Measurements from ENCODE around the gene SERPINH1. TPM values are rescaled to one million over a fixed set of nuclear protein-coding genes. Genes with fewer than 3 reads are reported as not detected.

The SERPINH1 gene
- total and polyA plus RNA-seq, 2 of the 13 experiments (the other 11 are each of a cell fraction or from before 2014, with no cell fraction given) = 83.6 to 83.8 TPM

DNA sequence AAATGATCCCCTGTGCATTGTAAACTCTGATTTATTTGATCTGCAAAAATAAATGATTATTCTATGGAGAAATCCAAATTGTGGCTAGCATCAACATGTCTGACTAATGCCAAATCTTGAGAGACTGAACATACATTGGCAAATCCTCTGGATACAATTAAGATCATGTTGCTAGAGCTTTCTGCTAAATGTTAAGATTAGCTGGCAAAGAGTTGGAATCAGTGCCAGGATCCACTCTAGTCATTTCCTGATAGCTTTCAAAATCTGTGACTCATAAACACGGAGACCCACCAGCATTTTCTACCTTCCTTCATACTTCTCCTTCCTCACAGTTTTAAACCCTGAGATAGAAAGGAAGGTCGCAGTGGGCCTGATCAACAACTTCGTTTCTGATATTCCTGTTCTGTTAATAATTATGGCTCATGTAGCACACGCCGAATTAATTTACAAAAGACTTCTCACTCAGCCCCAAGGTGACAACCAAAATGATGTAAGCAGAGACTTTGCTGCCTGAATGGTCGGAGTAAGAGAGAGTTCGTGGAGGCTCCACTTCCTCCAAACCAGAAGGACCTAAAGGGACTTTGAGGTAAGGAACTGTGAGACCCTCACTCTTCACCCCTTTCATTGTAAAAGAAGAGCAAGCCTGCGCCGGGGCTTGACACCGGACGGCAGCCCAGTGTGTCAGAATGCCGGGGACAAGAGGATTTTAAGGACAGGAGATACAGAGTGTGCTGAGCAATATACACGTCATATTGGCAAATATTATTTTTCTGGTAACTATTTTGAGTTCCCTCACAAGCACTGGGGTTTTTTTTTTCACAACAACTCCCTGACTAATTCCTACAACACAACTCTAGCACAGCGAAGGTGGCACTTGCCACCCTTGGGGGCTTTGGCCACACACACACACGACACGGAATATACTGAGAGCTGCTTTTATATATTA, 42.0 kb downstream of the SERPINH1 start:
- ATAC-seq (no peak), DNase-seq (ENCODE audit: low spot score) (no peak), FAIRE-seq (no peak)
- 44% methylated on average over 16 of the region's 16 CpGs for WGBS (ENCODE audit: low lambda C conversion rate)
- H3K36me3 ChIP-seq (replicated peaks in 1 of 2; ENCODE audit: control insufficient read depth in 1 of 2, insufficient read depth in 2 of 2, low read length in 2 of 2) = no peaks in the 10 kb centered on the region
- H2AFZ ChIP-seq (ENCODE audit: low read length) = no peak overlapping the region
- no peaks in the 10 kb centered on the region for H3K4me1 ChIP-seq (ENCODE audit: insufficient read depth, low read length)
- no TSS peak for BruUV-seq (replicated peaks)
- no peak overlapping the region for H3K4me3 ChIP-seq (replicated peaks in 1 of 3; ENCODE audit: insufficient read depth in 1 of 3, low read depth in 2 of 3, low read length in 3 of 3)
- H3K9ac ChIP-seq (ENCODE audit: insufficient read depth, low read depth, low read length) = no peak overlapping the region
- in situ Hi-C loops (cut with HindIII; ENCODE audit: extremely low pct_ligation_motif_present, low pct_unique_long_range_greater_than_20kb) (no loop called here), intact Hi-C loops (cut with micrococcal nuclease; ENCODE audit: unreplicated experiment) (no loop called here)
- H3K4me2 ChIP-seq (ENCODE audit: low read depth, low read length) = no peak overlapping the region
- no peak overlapping the region for H3K27ac ChIP-seq (ENCODE audit: extremely low read length, insufficient read depth, low read length)
- ChIA-PET POLR2A (no interaction called here), CTCF (ENCODE audit: low intra/inter-chr PET ratio, low total read pairs) (no interaction called here)
- no peaks in the 10 kb centered on the region for H4K20me1 ChIP-seq (ENCODE audit: insufficient read depth, low read length)
- no peaks in the 10 kb centered on the region for H3K79me2 ChIP-seq (ENCODE audit: insufficient read depth, low read length)
- H3K9me3 ChIP-seq (ENCODE audit: low read length) = no peaks in the 10 kb centered on the region
- TF ChIP-seq ZNF501 (CRISPR knock-in tag; IDR thresholded peaks at IDR 0.05) (no peak), PITX1 (CRISPR knock-in tag; IDR thresholded peaks at IDR 0.05) (no peak), EED (CRISPR knock-in tag; IDR thresholded peaks at IDR 0.05) (no peak), ZNF232 (CRISPR knock-in tag; IDR thresholded peaks at IDR 0.05; ENCODE audit: borderline replicate concordance) (no peak)
- H3K27me3 ChIP-seq (ENCODE audit: control insufficient read depth in 1 of 2, insufficient read depth in 2 of 2, low read length in 2 of 2) = peaks cover 5 to 63% of the 10 kb centered on the region in 2 experiments; a peak in 4 of 5 replicates

DNA sequence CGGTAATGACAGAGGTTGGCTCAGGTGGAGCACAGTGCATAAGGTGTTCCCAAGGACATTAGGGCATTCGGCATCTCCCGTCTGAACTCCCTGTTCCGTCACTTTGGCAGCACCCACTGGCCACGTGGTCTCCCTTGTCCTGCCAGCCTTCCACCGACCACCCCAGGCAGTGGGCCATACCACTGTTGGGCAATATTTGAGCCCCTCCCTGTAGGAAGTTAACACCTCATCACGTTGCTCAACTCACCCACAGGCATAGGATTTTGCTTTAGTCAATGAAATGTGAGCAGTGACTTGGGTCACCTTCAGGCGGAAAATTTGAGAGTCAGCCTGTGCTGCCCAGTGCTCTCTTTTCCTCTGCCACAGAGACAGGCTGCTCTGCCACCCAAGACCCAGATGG, 44.0 kb downstream of the SERPINH1 start:
- no peak for ATAC-seq
- Histone ChIP-seq H3K4me3 (replicated peaks in 1 of 3; ENCODE audit: insufficient read depth in 1 of 3, low read depth in 2 of 3, low read length in 3 of 3) (no peak overlapping the region), H2AFZ (ENCODE audit: low read length) (no peak overlapping the region), H3K36me3 (replicated peaks in 1 of 2; ENCODE audit: control insufficient read depth in 1 of 2, insufficient read depth in 2 of 2, low read length in 2 of 2) (no peaks in the 10 kb centered on the region), H3K27me3 (ENCODE audit: control insufficient read depth in 1 of 2, insufficient read depth in 2 of 2, low read length in 2 of 2) (peaks cover 6 to 78% of the 10 kb centered on the region in 2 experiments; a peak in 4 of 5 replicates), H4K20me1 (ENCODE audit: insufficient read depth, low read length) (no peaks in the 10 kb centered on the region), H3K4me2 (ENCODE audit: low read depth, low read length) (no peak overlapping the region), H3K4me1 (ENCODE audit: insufficient read depth, low read length) (no peaks in the 10 kb centered on the region), H3K79me2 (ENCODE audit: insufficient read depth, low read length) (no peaks in the 10 kb centered on the region), H3K9ac (ENCODE audit: insufficient read depth, low read depth, low read length) (no peak overlapping the region), H3K27ac (ENCODE audit: extremely low read length, insufficient read depth, low read length) (no peak overlapping the region), H3K9me3 (ENCODE audit: low read length) (no peaks in the 10 kb centered on the region)
- no peak for DNase-seq (ENCODE audit: low spot score)
- BruUV-seq (replicated peaks) = no TSS peak
- 53% methylated on average over 8 of the region's 8 CpGs for WGBS (ENCODE audit: low lambda C conversion rate)
- POLR2A ChIA-PET = no interaction called here
- CTCF ChIA-PET (ENCODE audit: low intra/inter-chr PET ratio, low total read pairs) = no interaction called here
- intact Hi-C loops (cut with micrococcal nuclease; ENCODE audit: unreplicated experiment) (no loop called here), in situ Hi-C loops (cut with HindIII; ENCODE audit: extremely low pct_ligation_motif_present, low pct_unique_long_range_greater_than_20kb) (no loop called here)
- FAIRE-seq = no peak
- TF ChIP-seq POLR2A (IDR thresholded peaks at IDR 0.05; ENCODE audit: insufficient read depth in 1 of 2, low read depth in 2 of 2, low read length in 2 of 2) (no peak), TBX2 (CRISPR knock-in tag; IDR thresholded peaks at IDR 0.05; ENCODE audit: borderline replicate concordance) (no peak), ZNF558 (CRISPR knock-in tag; IDR thresholded peaks at IDR 0.05; ENCODE audit: borderline replicate concordance) (no peak), KDM3A (CRISPR knock-in tag; IDR thresholded peaks at IDR 0.05; ENCODE audit: low read depth) (no peak), ZNF224 (CRISPR knock-in tag; IDR thresholded peaks at IDR 0.05) (no peak), SIN3A (IDR thresholded peaks at IDR 0.05; ENCODE audit: borderline replicate concordance, low read depth, low read length) (no peak), KLF13 (CRISPR knock-in tag; IDR thresholded peaks at IDR 0.05) (no peak), CREB1 (IDR thresholded peaks at IDR 0.05) (no peak), CREB1 (CRISPR knock-in tag; IDR thresholded peaks at IDR 0.05) (no peak), ATF7-NPFF (CRISPR knock-in tag; IDR thresholded peaks at IDR 0.05; ENCODE audit: low read depth) (no peak), ZNF883 (CRISPR knock-in tag; IDR thresholded peaks at IDR 0.05; ENCODE audit: not compliant biosample characterization) (no peak), DNMT3B (CRISPR knock-in tag; conservative IDR thresholded peaks at IDR 0.05) (no peak), LRRFIP1 (CRISPR knock-in tag; conservative IDR thresholded peaks at IDR 0.05) (no peak), KDM6A (CRISPR knock-in tag; IDR thresholded peaks at IDR 0.05; ENCODE audit: low read depth) (no peak), RBAK (CRISPR knock-in tag; IDR thresholded peaks at IDR 0.05) (no peak)

Measured in HepG2 (cell line).